Stimulated activated CD4-positive, alpha-beta T cell treated with anti-CD3 and anti-CD28 coated beads, TNF-alpha, amount 100 ng/mL, for 1 hour (primary cell): Measurements from ENCODE around the gene GDF11.
A peak's percentile ranks its signal among the peaks of the same experiment; 100 is the strongest.
"Not testable (repeated sequence)": the region's sequence is repeated elsewhere in the genome, so short reads cannot be mapped to it uniquely, and the experiment has no call there.

Experiments
- DNase-seq, 3 donors: peaks; one replicate each; pipeline ENCODE4 v3.0.0-alpha.2; 2020; ENCODE audit warnings: low read depth in 3 of 3, low spot score in 1 of 3

GDF11 gene

DNA sequence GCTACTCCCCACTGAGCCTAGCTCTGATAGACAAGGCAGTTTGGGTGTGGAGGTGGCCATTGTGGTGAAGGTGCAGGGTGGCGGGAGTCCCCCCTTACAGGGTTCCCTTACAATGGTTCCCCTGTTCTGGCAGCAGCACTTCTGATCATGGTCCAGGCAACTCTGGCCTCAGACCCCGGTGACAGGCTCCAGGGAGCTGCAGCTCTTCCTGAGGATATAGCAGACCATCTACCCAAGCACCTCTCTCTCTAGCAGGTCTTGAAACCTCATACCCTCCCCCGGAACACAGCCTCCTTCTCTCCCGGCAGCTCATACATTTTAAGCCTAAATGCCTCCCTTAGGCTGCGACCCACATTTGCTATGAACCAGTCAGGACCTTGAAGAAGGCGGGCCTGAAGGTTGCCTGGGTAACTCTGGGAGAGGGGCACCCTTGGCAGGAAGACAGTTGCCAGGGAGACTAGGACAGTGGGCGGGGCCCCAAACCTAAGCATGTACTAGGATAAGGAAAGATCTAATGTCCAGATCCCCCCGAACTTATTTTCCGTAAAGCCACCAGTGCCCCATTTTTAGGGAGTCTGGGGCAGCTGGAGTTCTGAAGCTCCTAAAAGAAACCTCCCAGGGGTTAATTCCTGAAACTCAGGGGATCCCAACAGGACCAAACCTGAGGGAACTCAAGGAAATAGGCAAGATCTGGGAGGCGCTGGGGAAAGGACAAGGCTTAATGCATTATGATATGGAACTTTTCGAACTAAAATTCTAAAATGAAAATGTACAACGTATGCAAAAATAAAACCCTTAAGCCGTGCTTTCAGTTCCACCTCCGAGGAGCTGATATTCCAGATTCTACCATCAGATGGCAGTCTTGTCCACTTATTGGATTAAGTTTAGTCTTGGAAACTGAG is 4.5 kb upstream of the GDF11 start:
- DNase-seq, result peak in 2 of 3 donors; percentile 52 to 53

DNA sequence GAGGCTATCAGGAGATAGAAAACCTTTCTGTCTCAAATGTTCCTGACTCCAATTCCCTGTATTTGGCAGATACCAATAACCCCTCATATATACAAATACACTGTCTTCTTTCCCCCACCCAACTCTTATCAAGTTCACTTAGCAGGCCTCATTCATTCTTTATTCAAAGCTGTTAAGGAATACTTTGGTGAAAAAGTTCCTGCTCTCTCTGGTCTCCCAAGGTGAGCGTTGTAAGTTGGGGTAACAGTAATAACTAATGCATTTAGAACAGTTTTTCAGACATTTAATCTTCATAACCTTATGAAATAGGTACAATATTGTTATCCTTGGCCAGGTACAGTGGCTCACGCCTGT is 3.9 kb upstream of the GDF11 start:
- DNase-seq, result no peak

DNA sequence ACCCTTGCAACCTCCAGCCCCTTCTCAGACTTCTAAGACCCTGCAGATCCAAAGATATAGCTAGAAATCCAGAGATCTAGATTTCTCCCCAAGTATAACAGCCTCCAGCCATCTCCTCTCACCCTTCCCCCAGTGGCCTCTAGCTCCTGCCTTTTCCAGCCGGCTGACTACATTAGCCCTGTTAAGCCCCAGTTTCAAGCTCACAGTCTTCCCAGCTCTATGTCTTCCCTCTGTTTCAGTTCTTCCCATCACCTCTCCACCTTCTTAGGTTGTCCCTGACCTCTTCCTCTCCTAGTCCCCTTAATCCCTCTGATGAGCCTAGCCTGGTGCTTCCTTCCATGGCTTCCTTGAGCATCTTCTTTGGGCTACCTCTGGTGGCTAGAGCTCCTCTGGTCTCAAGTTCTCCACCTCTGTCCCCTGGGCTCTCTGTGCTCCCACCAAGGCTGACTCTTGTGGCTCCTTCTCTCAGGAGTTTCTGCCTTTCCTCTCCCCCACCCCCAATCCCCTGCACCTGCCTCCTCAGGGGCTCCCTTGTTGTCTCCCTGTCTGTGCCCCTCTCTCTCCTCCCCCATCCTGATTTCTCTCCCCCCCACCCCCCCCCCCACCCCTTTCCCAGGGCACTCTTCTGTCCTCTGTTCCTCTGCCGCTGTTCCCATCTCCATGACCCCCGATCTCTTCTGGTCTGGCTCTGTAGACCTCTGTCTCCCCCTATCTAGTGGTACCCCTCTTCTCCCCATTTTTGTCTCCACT is 816 bp upstream of the GDF11 start:
- DNase-seq, result no peak

DNA sequence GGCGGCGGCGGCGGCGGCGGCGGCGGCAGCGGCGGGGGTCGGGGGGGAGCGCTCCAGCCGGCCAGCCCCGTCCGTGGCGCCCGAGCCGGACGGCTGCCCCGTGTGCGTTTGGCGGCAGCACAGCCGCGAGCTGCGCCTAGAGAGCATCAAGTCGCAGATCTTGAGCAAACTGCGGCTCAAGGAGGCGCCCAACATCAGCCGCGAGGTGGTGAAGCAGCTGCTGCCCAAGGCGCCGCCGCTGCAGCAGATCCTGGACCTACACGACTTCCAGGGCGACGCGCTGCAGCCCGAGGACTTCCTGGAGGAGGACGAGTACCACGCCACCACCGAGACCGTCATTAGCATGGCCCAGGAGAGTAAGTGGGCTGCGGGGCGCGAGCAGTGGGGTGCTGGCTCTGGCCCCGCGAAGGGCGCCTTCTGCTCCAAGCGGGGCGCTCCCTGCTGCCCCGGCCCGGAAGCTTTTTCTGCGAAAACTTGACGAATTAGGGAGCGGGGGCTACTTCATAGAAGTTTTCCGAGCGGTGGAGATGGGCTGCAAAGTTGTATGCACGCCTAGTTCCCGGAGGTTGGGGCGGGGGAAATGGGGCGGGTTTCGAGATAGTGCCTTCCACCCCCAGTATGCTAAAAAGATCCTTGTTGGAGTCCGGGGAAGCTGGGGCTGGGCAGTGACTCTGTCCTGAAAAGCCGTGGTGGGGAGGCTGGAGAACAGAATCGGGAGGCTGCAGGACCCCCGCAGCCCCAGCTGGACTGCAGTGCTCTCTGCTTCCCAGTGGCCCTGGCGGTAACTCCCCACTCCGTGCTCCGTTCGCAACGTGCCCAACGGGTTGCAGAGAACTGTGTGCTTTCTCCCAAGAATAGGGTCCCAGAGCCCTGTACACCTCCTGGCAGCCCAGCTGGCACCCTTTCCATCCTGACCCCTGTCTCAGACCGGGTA is 751 bp downstream of the GDF11 start:
- DNase-seq, result no peak

DNA sequence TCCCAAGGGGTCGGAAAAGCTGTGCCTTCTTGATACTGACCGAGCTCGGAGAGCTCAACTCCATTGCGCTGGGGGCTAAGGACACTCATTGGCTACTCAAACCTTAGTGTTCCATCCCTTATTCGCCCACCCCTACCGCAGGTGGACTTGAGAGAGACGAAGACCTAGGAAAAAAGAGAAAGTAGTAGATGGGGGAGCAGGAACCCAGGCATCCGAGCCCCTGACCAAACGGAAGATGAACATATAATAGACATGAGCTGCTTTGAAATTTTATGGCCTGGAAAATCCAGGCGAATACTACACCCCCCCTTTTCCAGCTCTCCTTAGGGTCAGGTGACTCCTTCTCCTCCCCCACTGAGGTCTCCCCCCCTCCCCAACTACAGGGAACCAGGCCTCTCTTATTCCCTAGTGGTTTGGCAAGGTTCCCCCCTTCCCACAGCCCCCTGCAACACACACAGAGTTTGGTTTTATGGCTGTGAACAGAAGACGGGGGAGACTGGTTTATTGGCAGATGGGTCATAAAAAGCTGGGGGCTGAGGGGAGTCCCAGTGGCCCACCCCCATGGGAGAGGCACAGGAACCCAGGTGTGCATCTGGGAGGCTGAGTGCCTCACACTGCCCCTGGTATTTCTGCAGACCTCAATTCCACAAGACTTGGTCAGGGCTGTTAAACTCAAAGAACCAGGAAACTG is 1.6 kb downstream of the GDF11 start:
- no peak for DNase-seq

DNA sequence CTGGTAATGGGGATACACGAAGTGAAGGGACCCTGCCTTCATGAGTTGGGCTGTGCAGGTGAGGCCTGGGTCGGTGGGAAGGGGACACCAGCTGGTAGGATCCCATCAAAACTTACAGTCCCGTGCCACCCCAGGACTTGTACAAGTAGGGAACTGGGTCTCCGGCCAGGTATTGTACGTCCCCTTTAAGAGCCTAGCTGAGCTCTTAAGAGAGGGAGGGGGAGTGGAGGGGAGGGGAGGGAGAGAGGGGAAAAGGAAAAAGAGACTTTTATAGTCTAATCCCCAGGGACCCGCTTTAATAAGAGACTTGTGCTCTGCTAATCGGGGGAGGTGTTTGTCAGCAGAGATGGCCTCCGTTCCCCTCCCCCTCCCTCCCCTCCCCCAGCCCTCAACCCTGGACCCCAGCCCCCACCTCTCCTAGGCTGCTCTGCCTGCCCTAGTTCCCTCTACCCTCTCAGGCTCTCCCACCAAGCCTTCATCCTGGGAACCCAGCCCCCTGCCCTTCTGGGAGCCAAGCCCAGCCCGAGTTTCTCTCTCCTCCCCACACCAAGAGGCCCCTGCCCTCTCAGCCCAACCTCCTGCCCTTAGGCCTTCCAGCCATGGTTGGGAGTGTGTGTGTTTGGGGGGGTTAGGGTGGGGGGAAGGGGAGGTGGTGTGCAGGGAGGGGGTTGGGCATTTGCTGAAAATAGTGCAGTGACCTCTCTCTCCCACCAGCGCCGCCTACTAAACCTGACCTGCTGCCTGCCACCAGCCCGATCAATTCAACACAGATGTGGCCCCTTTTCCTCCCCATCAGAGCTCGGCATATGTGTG is 2.6 kb downstream of the GDF11 start:
- no peak for DNase-seq

DNA sequence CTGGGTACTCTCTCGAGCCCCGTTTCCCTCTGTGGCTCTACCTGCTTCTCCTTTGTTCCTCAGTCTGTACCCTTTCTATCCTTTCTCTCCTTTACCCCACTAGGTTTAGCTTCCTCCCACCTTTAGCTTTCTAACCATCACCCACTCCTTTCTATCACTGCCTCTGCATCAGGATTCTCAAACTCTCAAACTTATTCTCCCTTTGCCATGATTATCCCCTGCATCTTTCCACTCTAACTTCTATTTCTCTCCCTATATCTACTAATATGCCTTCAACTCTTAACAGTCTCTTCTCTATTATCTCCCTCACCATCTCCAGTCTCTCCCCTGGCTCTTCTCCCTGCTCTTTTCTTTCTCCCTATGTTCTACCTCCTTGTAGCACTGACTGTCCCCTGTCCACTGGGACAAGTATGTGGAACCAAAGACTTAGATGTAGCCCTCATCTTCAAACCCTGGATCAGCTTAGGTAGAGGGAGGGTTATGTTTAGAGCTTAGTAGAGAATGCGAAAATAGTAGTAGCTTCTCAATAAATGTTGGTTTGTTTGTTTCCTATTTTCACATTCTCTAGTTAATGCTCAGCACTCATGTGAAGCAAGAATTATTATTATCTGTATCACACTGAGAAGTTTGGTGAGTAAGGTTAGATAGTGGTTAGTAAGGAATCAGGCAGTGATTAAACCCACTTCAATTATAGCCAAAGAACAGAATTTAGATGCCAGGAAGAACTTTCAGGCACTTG is 3.4 kb downstream of the GDF11 start:
- DNase-seq, result no peak

DNA sequence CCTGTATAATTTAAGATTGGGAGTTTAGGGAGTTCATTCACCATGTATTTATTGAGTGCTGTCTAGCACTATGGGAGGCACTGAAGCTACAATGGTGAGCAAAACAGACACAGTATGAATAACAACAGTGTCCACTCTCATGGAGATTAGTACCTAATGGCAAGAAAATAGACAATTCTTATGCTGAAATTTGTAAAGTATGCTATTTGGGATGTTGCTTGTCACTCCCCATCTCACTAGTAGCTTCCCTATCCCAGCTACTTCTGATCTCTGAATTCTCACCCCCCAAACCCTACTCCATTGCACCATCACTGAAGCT is 4.0 kb downstream of the GDF11 start:
- no peak for DNase-seq

DNA sequence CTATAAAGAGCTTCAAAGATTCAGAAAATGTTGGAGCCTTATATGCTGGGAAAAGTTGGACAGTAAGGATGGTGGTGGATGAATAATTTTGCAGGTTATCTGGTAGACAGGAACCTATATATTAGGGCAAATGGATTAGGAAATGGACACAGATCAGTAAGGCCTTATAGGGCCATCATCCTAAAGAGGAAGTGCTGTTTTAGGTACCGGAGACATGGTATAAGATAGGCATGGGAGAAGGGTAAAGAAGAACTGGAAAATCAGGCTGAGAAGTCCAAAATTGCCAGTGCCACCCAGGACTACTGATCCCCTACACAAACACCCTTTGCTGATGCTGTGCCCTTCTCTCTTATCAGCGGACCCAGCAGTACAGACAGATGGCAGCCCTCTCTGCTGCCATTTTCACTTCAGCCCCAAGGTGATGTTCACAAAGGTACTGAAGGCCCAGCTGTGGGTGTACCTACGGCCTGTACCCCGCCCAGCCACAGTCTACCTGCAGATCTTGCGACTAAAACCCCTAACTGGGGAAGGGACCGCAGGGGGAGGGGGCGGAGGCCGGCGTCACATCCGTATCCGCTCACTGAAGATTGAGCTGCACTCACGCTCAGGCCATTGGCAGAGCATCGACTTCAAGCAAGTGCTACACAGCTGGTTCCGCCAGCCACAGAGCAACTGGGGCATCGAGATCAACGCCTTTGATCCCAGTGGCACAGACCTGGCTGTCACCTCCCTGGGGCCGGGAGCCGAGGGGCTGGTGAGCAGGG is 5.5 kb downstream of the GDF11 start:
- DNase-seq, result no peak

DNA sequence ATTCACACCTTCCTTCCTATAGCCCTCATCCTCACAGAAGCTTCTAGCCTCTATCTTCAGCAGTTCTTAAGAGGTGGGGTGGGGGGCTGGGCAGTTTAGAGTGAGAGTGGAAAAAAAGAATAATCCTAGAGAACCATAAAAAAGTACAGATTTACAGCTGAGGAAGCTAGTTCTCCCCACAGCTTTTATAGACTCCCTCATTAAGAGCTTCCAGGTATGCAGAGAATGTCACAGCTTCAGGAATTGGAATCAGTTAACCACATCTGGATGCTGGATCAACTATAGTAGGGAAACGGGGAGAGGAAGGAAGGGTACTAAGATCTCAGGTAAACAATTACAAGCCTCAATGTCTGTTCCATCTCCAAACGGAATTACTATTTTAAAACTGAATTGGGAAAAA is 12.3 kb downstream of the GDF11 start:
- no peak for DNase-seq

DNA sequence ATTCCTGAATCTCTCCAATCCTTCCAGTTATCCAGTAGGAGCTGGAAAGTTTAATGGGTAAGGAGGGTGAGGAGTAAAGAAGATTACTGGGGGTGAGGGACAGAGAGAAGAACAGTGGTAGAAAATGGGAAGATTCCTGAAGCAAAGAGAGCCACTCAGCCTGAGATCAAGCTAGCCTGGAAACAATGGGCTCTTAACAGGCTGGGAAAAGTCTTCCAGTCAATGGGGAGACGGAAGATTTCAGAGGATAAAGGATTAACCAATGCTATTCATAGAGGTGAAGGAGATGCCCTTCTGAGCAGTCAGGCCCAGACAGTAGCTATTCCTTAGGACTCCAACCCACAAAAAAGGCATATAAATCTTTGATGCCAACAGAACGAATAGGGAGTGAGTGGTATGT is 14.8 kb downstream of the GDF11 start:
- DNase-seq, result no peak

DNA sequence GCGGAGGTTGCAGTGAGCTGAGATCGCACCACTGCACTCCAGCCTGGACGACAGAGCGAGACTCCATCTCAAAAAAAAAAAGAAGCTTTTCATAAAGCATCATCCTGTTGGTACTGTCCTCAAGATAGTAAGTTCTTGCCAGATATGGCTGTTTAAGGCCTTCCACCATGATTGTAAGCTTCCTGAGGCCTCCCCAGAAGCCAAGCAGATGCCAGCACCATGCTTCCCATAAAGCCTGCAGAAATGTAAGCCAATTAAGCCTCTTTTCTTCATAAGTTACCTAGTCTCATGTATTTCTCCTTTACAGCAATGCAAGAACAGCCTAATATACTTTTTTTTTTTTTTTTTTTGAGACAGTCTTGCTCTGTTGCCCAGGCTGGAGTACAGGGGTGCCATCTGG is 15.7 kb downstream of the GDF11 start:
- DNase-seq, result not testable (repeated sequence)

DNA sequence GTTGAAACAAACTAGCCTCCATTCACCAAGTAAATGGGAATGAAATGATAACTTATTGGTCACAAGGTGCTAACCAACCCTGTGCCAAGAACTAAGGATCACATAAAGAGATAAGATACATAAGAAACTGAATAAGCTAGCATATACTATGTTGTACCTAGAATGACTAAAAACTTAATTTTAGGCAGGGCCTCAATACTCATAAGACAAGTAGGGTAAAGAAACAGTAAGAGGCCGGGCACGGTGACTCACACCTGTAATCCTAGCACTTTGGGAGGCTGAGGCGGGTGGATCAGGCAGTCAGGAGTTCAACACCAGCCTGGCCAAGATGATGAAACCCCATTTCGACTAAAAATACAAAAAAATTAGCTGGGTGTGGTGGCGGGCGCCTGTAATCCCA is 17.7 kb downstream of the GDF11 start:
- no peak for DNase-seq

DNA sequence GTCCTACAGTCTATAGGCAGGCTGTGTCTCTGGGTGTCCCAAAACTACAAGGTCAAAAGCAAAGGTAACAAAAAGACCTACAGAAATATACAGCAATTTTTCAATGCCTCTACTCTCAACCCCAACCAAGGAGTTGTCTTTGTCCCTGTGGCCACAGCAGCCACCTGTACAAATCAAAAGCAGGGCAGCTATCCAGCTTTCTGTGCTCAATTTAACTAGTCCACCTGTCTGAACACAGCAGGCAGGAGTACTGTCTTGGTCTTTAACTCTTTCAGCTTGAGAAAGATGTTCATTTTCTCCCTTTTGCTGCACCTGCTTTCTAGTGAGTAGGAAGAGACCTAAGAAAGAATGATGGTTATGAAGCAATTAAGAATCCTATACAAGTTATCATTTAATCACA is 19.7 kb downstream of the GDF11 start:
- no peak for DNase-seq

DNA sequence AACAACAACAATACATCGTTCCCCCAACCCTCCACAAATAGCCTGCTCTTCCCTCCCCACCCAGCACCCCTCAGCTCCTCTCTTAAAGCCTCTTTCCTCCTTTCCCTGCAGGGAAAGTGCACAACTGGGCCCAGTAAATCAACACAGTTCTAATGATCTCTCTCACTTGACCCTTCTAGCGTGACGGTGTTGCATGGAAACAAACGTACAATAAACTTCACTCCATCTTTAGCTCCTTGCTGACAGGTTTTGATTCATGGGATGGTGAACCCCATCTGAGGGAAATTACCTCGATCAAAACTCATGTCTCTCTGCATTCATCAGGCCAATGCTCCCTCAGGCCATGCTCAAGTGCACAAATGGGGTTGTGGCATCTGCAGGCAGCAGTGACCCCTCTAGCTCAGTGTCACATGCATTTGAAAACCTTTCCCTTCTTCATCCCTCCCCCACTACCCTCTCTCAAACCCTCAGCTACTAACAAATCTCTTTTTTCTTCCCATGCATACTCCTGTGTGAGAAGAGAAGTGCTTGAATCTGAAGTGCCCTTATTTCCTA is 22.9 kb downstream of the GDF11 start:
- no peak for DNase-seq

DNA sequence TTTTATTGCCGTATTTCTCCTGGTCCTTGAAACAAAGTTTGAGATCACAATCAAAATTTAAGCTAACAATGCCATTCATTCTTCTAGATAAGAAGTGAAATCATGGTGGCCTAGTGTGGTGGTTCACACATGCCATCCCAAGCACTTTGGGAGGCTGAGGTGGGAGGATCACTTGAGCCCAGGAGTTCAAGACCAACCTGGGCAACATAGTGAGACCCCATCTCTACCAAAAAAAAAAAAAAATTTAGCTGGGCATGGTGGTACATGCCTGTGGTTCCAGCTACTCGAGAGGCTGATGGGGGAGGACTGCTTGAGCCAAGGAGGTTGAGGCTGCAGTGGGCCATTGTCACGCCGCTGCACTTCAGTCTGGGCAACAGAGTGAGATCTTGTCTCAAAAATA is 24.2 kb downstream of the GDF11 start:
- no peak for DNase-seq

DNA sequence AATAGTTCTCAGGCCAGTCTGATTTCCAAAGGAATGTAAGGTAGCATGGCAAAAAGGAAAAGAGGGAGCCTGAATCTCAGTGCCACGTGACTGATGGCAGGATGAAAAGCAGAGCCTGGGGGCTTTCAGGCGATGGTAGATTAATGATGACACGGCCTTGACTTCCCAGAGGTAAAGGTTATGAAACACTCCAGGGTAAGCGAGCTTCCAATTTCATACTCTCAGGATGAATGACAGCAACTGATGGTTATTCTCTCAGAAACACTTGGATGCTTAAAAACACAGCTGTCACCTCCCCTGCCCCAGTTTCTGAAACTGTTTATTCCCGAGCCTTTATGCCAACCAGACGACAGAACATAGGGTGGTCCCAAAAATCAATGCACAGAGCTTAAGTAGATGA is 28.8 kb downstream of the GDF11 start:
- DNase-seq, result no peak

DNA sequence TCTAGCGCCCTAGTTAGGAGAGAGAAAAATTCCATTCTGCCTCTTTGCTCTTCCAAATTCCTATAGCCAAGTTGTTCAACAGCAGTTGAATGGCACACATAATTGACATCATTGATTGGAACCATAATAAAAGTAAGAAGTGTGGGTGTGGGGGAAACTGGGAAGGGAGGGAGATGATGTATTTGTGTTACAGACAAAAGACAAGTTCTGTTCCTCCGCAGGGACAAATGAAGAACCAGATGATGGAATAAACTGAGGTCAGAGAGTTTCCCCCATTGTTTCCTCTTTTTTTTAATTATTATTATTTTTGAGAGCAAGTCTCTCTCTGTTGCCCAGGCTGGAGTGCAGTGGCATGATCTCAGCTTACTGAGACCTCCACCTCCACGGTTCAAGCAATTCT is 34.9 kb downstream of the GDF11 start:
- no peak for DNase-seq

DNA sequence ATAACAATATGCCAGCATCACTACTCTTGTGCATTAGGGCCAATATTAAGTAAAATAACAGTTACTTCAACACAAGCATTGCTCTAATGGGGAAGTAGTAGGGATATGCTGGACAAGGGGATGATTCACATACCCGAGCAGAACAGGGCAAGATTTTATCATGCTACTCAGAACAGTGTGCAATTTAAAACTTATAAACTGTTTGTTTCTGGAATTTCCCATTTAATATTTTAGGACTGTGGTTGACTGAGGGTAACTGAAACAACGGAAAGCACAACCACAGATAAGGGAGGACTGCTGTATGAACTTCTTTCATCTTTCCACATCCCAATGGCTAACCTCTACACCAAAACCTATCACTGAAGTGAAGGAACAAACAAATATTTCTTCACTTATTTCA is 37.8 kb downstream of the GDF11 start:
- DNase-seq, result no peak
